ENCODE results near the gene C1QL1.

DNA sequence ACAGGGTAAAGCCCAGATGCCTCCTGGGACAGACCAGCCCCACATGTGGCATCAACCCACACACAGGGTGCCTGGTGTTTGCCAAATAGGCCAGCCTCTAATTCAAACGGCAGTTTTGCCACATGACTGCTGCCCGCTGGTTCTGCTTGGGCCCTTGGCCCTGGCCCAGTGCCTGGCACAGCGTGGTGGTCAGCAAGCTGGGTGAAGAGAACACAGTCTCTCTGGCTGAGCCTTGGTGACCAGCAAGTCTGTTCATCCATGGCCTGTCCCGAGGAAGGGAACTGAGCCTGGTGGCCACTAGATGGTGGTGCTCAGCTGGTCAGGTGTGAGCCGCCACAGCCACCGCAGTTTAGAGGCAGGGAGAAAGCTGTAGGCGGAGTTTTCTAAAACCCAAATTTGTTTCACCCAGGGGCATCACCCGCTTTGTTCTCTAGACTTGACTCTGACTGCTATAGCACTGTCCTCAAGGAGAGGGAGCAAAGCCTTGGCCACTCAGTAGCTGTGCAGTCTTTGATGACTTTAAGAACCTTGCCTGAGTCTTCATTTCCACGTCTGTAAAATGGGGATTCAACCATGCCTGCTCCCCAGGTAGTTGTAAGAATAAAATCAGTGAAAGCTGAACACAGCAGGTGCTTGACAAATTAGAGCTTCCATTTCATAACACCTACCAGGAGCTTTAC lies 48.1 kb downstream of the C1QL1 start:
- TF ChIP-seq POLR2A (IDR thresholded peaks at IDR 0.05) (no peak), CTCF (IDR thresholded peaks at IDR 0.05) (peak; percentile 74 to 84 (median 78))

Data from testis (tissue), 2 donors.